Stimulated activated CD4-positive, alpha-beta T cell treated with anti-CD3 and anti-CD28 coated beads, TNF-alpha, amount 100 ng/mL, for 1 hour (primary cell): Measurements from ENCODE around the gene NDUFB5.

Experiments used
- DNase-seq, 3 donors: peaks; one replicate each; pipeline ENCODE4 v3.0.0-alpha.2; 2020; ENCODE audit warnings: low read depth in 3 of 3, low spot score in 1 of 3

Gene NDUFB5

DNA sequence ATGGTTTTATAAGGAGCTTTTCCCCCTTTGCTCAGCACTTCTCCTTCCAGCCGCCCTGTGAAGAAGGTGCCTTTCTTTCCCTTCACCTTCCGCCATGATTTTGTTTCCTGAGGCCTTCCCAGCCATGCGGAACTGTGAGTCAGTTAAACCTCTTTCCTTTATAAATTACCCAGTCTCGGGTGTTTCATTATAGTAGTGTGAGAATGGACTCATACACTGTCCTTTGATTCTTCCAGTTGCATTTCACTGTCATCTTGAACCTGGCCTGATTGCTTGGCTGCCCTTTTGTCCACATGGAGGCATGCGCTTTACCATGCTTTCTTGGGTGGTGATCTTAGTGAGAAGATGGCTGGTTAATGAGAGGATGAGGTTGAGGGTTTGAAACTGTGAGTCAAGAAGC, 71.5 kb downstream of the NDUFB5 start:
- no peak for DNase-seq
